GM12874 (cell line): ENCODE results near the gene DHX58.

Source experiments
- TF ChIP-seq, protein P1 (sequence below): IDR thresholded peaks from 2 replicates; pipeline ENCODE4 v1.5.1; 2011; ENCODE audit warnings: low read depth, mild to moderate bottlenecking, control low read depth, low read length, moderate library complexity; ENCODE audit not compliant: insufficient read depth

The DHX58 gene

DNA sequence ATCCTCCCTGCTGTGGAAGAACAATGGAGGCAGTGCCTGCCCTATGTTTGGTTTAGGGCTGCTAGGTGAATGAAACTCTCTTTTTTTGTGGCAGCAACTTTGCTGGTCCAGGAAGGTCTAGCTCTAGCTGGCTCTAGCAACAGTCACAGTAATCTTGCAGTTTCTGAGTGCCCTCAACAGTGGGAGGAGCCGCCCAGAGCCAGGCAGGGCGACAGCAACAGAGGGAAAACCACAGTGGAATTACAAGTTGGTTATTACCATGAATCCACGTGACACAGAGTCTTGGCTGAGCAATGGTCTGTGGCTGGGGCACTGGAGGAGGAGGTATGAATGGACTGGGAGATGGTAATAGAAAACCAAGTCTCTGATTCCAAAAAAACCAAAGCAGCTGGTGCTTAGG lies 20.4 kb upstream of the DHX58 start:
- TF ChIP-seq, protein P1, sequence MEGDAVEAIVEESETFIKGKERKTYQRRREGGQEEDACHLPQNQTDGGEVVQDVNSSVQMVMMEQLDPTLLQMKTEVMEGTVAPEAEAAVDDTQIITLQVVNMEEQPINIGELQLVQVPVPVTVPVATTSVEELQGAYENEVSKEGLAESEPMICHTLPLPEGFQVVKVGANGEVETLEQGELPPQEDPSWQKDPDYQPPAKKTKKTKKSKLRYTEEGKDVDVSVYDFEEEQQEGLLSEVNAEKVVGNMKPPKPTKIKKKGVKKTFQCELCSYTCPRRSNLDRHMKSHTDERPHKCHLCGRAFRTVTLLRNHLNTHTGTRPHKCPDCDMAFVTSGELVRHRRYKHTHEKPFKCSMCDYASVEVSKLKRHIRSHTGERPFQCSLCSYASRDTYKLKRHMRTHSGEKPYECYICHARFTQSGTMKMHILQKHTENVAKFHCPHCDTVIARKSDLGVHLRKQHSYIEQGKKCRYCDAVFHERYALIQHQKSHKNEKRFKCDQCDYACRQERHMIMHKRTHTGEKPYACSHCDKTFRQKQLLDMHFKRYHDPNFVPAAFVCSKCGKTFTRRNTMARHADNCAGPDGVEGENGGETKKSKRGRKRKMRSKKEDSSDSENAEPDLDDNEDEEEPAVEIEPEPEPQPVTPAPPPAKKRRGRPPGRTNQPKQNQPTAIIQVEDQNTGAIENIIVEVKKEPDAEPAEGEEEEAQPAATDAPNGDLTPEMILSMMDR, result no peak

DNA sequence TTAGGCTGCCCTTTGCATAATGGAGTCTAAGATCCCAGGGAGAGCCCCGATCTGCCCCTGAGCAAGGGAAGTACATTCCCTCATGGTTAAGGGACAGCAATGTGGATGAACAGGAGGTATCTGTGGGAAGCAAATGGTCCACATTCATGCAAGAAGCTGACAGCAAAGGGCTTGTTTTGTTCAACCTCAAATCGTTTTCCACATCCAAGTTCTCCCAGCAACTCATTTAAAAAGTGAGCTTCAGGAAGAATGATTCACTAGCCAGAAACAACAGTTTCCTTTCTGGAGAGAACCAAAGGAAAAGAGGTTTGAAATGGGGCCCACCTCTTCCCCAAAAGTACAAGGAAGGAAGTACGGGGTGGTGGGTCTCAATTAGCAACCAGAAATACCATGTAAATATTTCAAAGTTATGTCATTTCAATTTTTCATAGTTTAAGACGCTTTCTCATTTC lies 19.5 kb upstream of the DHX58 start:
- TF ChIP-seq, protein P1, result no peak

DNA sequence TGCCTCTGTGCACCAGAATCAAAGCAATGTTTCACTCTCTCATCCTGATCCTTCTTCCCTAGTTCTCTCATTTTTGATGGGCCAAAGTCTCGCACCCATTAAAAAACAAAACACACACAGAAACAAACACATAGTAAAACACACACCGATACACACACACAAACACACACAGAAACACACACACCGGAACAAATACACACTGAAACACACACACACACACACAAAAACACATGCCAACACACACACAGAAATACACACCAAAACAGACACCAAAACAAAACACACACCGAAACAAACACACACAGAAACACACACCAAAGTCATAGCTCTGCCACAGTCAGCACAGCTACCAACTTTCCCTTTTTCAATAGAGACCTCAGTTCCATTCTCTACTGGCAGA lies 18.7 kb upstream of the DHX58 start:
- TF ChIP-seq, protein P1, result no peak

DNA sequence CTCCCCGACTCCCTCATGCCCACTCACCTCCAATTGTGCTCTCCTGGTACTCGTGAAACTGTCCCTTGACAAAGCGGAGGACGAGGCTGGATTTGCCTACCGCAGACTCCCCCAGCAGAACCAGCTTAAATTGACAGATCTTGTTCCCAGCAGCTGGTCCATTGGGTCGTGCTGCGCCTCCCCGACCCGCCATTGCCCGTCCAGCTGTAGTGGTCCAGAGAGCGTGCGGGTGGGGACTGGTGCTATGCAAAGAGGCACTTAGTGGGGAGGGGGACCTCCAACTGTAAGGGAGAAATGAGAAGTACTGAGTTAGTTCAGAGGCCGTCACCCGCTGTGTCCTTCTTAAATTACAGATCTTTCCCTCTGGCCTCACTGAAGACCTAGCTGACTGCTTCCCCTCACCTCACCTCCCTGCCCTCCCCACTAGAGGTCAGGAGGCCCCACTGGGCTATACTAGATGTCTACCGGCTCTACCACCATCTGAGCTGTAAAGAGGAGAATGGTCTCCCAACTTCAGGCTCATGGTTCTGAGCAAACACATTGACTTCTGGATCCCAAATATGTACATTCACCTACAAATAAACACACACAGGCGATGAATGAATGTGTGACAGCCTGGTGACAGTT lies 17.9 kb upstream of the DHX58 start:
- TF ChIP-seq, protein P1, result no peak

DNA sequence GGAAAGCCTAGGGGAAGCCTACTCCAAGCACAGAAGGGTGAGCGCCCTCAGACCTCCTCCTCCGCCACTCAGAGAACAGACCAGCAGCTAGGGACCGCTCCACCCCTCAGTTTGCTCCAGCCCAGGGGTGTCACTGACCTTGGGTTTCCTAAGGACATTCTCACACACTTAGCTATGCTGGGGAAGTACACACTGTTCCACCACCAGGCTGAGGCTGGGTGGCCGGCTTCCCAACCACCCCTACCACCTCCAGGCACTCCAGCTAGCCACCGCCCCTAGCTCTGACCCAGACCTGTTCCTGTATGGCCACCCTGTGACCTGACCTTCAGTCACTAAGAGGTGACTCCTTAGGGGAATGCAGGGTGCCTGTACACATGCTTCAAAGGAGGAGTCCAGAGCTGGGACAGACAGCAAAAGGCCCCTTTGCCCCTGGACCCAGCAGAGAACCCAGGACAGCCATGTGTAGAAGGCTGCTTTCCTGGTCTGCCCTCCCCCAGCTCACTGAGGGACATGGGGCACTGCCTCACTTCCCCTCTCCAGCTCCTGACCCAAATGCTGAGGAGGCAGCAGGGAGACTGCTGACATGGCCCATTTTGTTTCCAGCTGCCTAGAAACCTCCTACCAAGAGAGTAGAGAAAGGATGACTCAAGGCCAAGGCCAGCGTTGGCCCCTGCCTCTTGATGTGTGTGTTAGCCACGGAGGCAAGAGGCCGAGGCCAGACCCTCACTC lies 16.8 kb upstream of the DHX58 start:
- TF ChIP-seq, protein P1, result no peak

DNA sequence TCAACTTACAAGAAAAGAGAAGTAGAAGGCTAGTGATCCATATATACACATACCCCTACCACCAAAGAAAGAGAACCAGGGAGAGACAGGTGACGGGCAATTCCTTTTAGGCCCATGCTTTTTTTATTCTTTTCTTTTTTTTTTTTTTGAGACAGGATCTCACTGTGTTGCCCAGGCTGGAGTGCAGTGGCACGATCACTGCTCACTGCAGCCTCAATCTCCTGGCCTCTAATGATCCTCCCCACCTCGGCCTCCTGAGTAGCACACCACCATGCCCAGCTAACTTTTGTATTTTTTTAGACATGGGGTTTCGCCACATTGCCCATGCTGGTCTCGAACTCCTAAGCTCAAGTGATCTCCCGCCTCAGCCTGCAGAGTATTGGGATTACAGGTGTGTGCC lies 14.9 kb upstream of the DHX58 start:
- TF ChIP-seq, protein P1, result no peak

DNA sequence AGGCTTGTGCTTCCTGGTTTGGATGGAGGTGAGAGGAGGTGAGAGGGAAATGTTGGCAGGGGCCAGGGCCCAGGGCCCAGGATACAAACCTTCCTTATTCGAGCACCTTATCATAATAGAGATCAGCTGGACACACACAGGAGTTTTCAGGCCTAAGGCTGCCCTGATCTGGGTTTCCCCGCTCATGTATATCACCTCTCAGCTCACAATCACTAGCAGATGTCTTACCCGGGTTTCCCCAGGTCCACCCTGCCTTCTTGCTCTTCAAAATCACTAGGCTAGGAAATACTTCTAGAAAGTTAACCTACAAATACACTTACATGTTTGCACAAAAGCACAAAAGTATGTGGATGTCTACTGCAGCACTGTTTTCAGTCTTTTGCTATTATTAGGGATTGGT lies 14.3 kb upstream of the DHX58 start:
- TF ChIP-seq, protein P1, result no peak
